Tibial nerve (tissue), 4 donors: Measurements from ENCODE around the gene KLK8. TPM values are rescaled to one million over a fixed set of nuclear protein-coding genes. Genes with fewer than 3 reads are reported as not detected.
A peak's percentile ranks its signal among the peaks of the same experiment; 100 is the strongest.

ENCODE experiments used
- DNase-seq, 2 donors: peaks; one replicate each; pipeline ENCODE4 v3.0.0-alpha.2; 2019; ENCODE audit warnings: low spot score in 2 of 2
- H3K27ac ChIP-seq, 4 donors: fragments of 200-600 bp; sonication (generic) in 3 of 4; one replicate each; pipeline ENCODE4 v1.5.1; 2017 to 2019; ENCODE audit warnings: mild to moderate bottlenecking in 1 of 4
- H3K27me3 ChIP-seq, 2 donors: fragments of 200-600 bp; sonication (generic) in 1 of 2; one replicate each; pipeline versions ENCODE4 v1.5.1 to v1.6.0; 2017 to 2019
- H3K36me3 ChIP-seq, 3 donors: fragments of 200-600 bp; sonication (generic); one replicate each; pipeline ENCODE4 v1.5.1; 2018 to 2019
- H3K4me1 ChIP-seq, 4 donors: fragments of 200-600 bp; sonication (generic) in 3 of 4; one replicate each; pipeline ENCODE4 v1.5.1; 2017 to 2019
- H3K4me3 ChIP-seq, 4 donors: fragments of 200-600 bp; sonication (generic) in 3 of 4; one replicate each; pipeline ENCODE4 v1.5.1; 2017 to 2019; ENCODE audit warnings: mild to moderate bottlenecking in 1 of 4, moderate library complexity in 1 of 4
- H3K9me3 ChIP-seq, 4 donors: fragments of 200-600 bp; sonication (generic) in 3 of 4; one replicate each; pipeline ENCODE4 v1.5.1; 2017 to 2019
- EP300 ChIP-seq, 2 donors: sonication (generic); formaldehyde crosslinking; IDR thresholded peaks; one replicate each; pipeline ENCODE4 v1.6.1; 2017; ENCODE audit warnings: antibody characterized with exemption in 2 of 2, mild to moderate bottlenecking in 1 of 2
- POLR2A ChIP-seq, 2 donors: fragments of 450-650 bp; IDR thresholded peaks; one replicate each; pipeline ENCODE4 v1.6.1; 2017; ENCODE audit warnings: antibody characterized with exemption in 2 of 2, mild to moderate bottlenecking in 2 of 2, moderate library complexity in 2 of 2
- WGBS, 2 donors: methylation state at CpG; one replicate each; pipeline ENCODE4 v1.1.5; 2018; 5-methylcytosine and 5-hydroxymethylcytosine counted together
- total RNA-seq, 4 donors: library from RNA; depleted of rRNA; stranded (reverse); fragments of >200 nt; gene quantifications; one replicate each; pipeline ENCODE4 v1.1.0, GENCODE V29; 2016
- TF ChIP-seq, protein P1 (sequence below), 5 experiments: fragments of 200-600 bp in 3 of 5; fragments of 450-650 bp in 2 of 5; sonication (generic) in 3 of 5; IDR thresholded peaks; one replicate each; pipeline ENCODE4 v1.5.1; 2016 to 2019; ENCODE audit warnings: antibody characterized with exemption in 5 of 5, mild to moderate bottlenecking in 3 of 5, moderate library complexity in 2 of 5

Gene KLK8
- total RNA-seq, 4 donors from 2014 or later: 1.6 to 2.2 (median 1.9) TPM; not detected in 1

DNA sequence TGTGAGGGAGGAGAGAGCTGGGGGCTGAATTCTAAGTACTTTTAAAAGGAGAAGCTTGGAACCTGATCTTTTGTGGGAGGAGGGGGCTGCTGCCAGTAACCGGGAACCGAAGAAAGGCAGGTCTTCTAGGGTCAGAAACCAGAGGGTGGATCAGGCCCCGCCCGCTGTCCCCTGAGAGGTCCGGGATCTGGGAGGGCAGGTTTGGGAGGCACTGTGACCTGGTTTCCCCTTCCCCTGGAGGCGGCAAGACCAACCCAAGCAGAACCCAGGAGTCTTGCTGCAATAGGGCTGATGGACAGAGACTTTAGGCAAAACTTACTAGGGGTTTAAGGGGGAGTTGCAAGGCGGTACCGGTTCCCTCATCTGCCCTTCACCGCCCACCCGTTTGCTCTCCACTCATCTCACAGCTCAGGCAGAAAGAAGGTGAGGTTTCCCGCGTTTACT lies 707 bp upstream of the KLK8 start:
- Histone ChIP-seq H3K4me1 (no peaks in the 10 kb centered on the region), H3K27me3 (peaks cover 0 to 19% of the 10 kb centered on the region in 2 donors), H3K36me3 (no peaks in the 10 kb centered on the region), H3K27ac (peak overlapping the region in 1 of 4 donors; percentile 33), H3K9me3 (peaks cover 0 to 7% (median 0%) of the 10 kb centered on the region in 4 donors), H3K4me3 (no peak overlapping the region)
- 38 to 39% methylated on average over 11 to 12 of the region's 12 CpGs for WGBS, 2 donors
- DNase-seq: no peak
- TF ChIP-seq POLR2A (IDR thresholded peaks at IDR 0.05) (no peak), EP300 (IDR thresholded peaks at IDR 0.05) (no peak)
- TF ChIP-seq, protein P1, sequence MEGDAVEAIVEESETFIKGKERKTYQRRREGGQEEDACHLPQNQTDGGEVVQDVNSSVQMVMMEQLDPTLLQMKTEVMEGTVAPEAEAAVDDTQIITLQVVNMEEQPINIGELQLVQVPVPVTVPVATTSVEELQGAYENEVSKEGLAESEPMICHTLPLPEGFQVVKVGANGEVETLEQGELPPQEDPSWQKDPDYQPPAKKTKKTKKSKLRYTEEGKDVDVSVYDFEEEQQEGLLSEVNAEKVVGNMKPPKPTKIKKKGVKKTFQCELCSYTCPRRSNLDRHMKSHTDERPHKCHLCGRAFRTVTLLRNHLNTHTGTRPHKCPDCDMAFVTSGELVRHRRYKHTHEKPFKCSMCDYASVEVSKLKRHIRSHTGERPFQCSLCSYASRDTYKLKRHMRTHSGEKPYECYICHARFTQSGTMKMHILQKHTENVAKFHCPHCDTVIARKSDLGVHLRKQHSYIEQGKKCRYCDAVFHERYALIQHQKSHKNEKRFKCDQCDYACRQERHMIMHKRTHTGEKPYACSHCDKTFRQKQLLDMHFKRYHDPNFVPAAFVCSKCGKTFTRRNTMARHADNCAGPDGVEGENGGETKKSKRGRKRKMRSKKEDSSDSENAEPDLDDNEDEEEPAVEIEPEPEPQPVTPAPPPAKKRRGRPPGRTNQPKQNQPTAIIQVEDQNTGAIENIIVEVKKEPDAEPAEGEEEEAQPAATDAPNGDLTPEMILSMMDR (IDR thresholded peaks at IDR 0.05): no peak

DNA sequence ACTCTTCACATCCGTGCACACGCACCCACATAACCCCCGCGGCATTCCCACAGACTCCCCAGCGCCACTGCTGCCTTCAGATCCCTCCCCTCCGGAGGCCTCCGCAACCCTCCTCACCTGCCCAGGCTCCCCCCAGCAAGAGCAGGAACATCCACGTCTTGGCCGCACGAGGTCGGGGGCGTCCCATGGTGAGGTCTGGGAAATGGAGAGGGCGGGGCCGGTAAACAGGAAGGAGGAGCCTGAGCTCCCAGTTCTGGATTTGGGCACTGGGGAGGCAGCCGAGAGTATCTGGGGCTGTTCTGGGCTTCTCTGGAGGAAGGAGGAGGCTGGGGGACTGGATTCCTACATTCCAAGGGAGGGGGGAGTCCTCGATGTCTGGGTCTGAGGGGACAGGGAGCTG lies 423 bp downstream of the KLK8 start:
- TF ChIP-seq POLR2A (IDR thresholded peaks at IDR 0.05): no peak
- TF ChIP-seq EP300 (IDR thresholded peaks at IDR 0.05): no peak
- TF ChIP-seq, protein P1 (IDR thresholded peaks at IDR 0.05): no peak
- Histone ChIP-seq H3K36me3 (no peaks in the 10 kb centered on the region), H3K4me3 (no peak overlapping the region), H3K9me3 (peaks cover 0 to 7% (median 0%) of the 10 kb centered on the region in 4 donors), H3K4me1 (no peaks in the 10 kb centered on the region), H3K27me3 (peaks cover 0 to 19% of the 10 kb centered on the region in 2 donors), H3K27ac (no peak overlapping the region)
- 33 to 37% methylated on average over 16 of the region's 16 CpGs for WGBS, 2 donors
- DNase-seq: no peak

- no peaks in the 10 kb centered on the region for H3K36me3 ChIP-seq
- H3K27ac ChIP-seq: no peak overlapping the region
- peaks cover 0 to 19% of the 10 kb centered on the region in 2 donors for H3K27me3 ChIP-seq
- no peak for DNase-seq
- H3K9me3 ChIP-seq: peaks cover 0 to 7% (median 0%) of the 10 kb centered on the region in 4 donors
- TF ChIP-seq POLR2A (IDR thresholded peaks at IDR 0.05) (no peak), EP300 (IDR thresholded peaks at IDR 0.05) (no peak)
- TF ChIP-seq, protein P1 (IDR thresholded peaks at IDR 0.05): no peak
- 82 to 86% methylated on average over 5 to 6 of the region's 10 CpGs for WGBS, 2 donors
- H3K4me1 ChIP-seq: no peaks in the 10 kb centered on the region
- no peak overlapping the region for H3K4me3 ChIP-seq
These were observed 978 bp downstream of the KLK8 start for GRCh38 chr19:51000426-51000825.

GRCh38 chr19:50998686-50999085 lies 2.7 kb downstream of the KLK8 start:
- Histone ChIP-seq H3K36me3 (no peaks in the 10 kb centered on the region), H3K4me1 (no peaks in the 10 kb centered on the region), H3K27ac (no peak overlapping the region), H3K27me3 (peaks cover 0 to 19% of the 10 kb centered on the region in 2 donors), H3K9me3 (peaks cover 0 to 7% (median 0%) of the 10 kb centered on the region in 4 donors), H3K4me3 (no peak overlapping the region)
- no peak for DNase-seq
- TF ChIP-seq POLR2A (IDR thresholded peaks at IDR 0.05): no peak
- no peak for TF ChIP-seq EP300 (IDR thresholded peaks at IDR 0.05)
- TF ChIP-seq, protein P1 (IDR thresholded peaks at IDR 0.05): no peak
- WGBS, 2 donors: 75 to 82% methylated on average over 4 of the region's 4 CpGs

DNA sequence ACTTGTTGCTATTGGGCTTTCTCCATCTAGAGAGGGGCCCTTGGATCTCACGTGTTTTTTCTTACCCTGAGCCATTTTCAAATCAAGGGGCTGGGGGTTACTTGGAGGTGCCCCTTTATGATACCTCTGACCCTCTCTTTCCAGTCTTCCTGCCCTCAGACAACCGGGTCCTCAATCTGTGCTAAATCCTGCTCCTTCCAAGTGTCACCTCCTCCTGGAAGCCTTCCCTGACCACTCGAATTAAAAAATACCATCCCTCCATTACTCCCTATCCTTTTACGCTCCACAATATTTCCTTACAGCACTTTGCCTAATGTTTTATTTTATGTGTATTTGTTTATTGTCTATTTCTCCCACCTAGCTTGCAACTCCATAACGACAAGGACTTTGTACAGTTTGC lies 3.3 kb downstream of the KLK8 start:
- TF ChIP-seq POLR2A (IDR thresholded peaks at IDR 0.05): no peak
- TF ChIP-seq, protein P1 (IDR thresholded peaks at IDR 0.05): no peak
- TF ChIP-seq EP300 (IDR thresholded peaks at IDR 0.05): no peak
- WGBS, 2 donors: 64 to 66% methylated on average over 5 of the region's 5 CpGs
- H3K27ac ChIP-seq: no peak overlapping the region

More for the DNA sequence above, 3.3 kb downstream of the KLK8 start:
- no peak for DNase-seq
- no peaks in the 10 kb centered on the region for H3K4me1 ChIP-seq
- no peaks in the 10 kb centered on the region for H3K36me3 ChIP-seq
- H3K4me3 ChIP-seq: no peak overlapping the region
- peaks cover 0 to 7% (median 0%) of the 10 kb centered on the region in 4 donors for H3K9me3 ChIP-seq
- peaks cover 0 to 19% of the 10 kb centered on the region in 2 donors for H3K27me3 ChIP-seq
